Erythroblast (primary cell): ENCODE data around the gene CD82.

Experiments used
- GATA1 ChIP-seq: IDR thresholded peaks from 2 replicates; pipeline ENCODE4 v1.6.1; 2011; ENCODE audit warnings: low read depth, mild to moderate bottlenecking, control low read depth, low read length, moderate library complexity
- POLR2A ChIP-seq: IDR thresholded peaks from 2 replicates; pipeline ENCODE4 v1.6.1; 2011; ENCODE audit warnings: mild to moderate bottlenecking, low read length

GRCh38 chr11:44638032-44638431, 72.6 kb downstream of the CD82 start:
- no peak for TF ChIP-seq POLR2A
- TF ChIP-seq GATA1, result no peak
